GM12878 (cell line): ENCODE measurements around the gene SLC39A11. TPM values are rescaled to one million over a fixed set of nuclear protein-coding genes. Genes with fewer than 3 reads are reported as not detected.

Experiments used
- ATAC-seq: fragments of 200-7000 bp; cut with Tn5 transposase; 3 replicates; pipeline ENCODE4 v1.9.1; 2020; ENCODE audit warnings: mild to moderate bottlenecking, moderate library complexity
- BruUV-seq: library from RNA; stranded (reverse); fragments of 400-500 nt; replicated peaks from 2 replicates; lab custom pipeline; 2021; lab: Mats Ljungman, UMichigan
- CTCF ChIA-PET: fragments of 300-600 bp; sonication (Branson Sonifier 250); formaldehyde crosslinking; extraction: SDS; loops from one replicate; lab custom pipeline; 2021; ENCODE audit warnings: inconsistent platforms; lab: Yijun Ruan, JAX
- POLR2A ChIA-PET: fragments of 350-600 bp; formaldehyde crosslinking; extraction: SDS; loops from one replicate; lab custom pipeline; 2021; ENCODE audit warnings: inconsistent platforms; lab: Charles Lee
- RAD21 ChIA-PET: fragments of 300-600 bp; sonication (Branson Sonifier 250); formaldehyde crosslinking; loops from one replicate; lab custom pipeline; 2023; ENCODE audit warnings: antibody characterized with exemption; ENCODE audit not compliant: unreplicated experiment; lab: Charles Lee
- SMC1A ChIA-PET: fragments of 300-600 bp; sonication (Branson Sonifier 250); formaldehyde crosslinking; loops from one replicate; lab custom pipeline; 2023; ENCODE audit not compliant: unreplicated experiment, uncharacterized antibody; lab: Charles Lee
- DNase-seq: peaks from one replicate; pipeline ENCODE4 v3.0.0-alpha.2; 2011; ENCODE audit warnings: low read depth, low spot score
- FAIRE-seq: peaks from 3 replicates; lab custom pipeline; 2011; peaks lifted over from hg19 to GRCh38; lab: Jason Lieb, UNC
- H2AFZ ChIP-seq: 2 replicates; pipeline ENCODE4 v1.6.0; 2011; ENCODE audit warnings: low read depth, low read length, control low read depth; ENCODE audit not compliant: control insufficient read depth
- H3K27ac ChIP-seq: 2 replicates; pipeline ENCODE4 v1.5.1; 2011; ENCODE audit warnings: control low read depth; ENCODE audit not compliant: control insufficient read depth, insufficient read depth
- H3K27me3 ChIP-seq, 2 experiments: replicated peaks in 1 of 2; 2 replicates each; pipeline versions ENCODE4 v1.6.0 to v1.6.1; 2011; ENCODE audit warnings: low read length in 1 of 2; ENCODE audit not compliant: control insufficient read depth in 2 of 2, insufficient read depth in 2 of 2
- H3K36me3 ChIP-seq, 2 experiments: 2 replicates each; pipeline ENCODE4 v1.5.1; 2011; ENCODE audit warnings: low read length in 1 of 2; ENCODE audit not compliant: control insufficient read depth in 2 of 2, insufficient read depth in 2 of 2
- H3K4me1 ChIP-seq: 2 replicates; pipeline ENCODE4 v1.6.1; 2011; ENCODE audit warnings: mild to moderate bottlenecking, low read length, moderate library complexity, mixed read lengths; ENCODE audit not compliant: control insufficient read depth, insufficient read depth
- H3K4me2 ChIP-seq: 2 replicates; pipeline ENCODE4 v1.6.0; 2011; ENCODE audit warnings: control low read depth; ENCODE audit not compliant: control insufficient read depth, insufficient read depth
- H3K4me3 ChIP-seq: fragments of 200-600 bp; sonication (generic); 2 replicates; pipeline ENCODE4 v1.5.1; 2016
- H3K79me2 ChIP-seq: 2 replicates; pipeline ENCODE4 v1.6.0; 2011; ENCODE audit warnings: low read length; ENCODE audit not compliant: control insufficient read depth, insufficient read depth
- H3K9ac ChIP-seq: 2 replicates; pipeline ENCODE4 v1.8.0; 2011; ENCODE audit warnings: low read length, control low read depth, mixed read lengths; ENCODE audit not compliant: control insufficient read depth, insufficient read depth
- H3K9me3 ChIP-seq: replicated peaks from 3 replicates; pipeline ENCODE4 v1.5.1; 2011; ENCODE audit warnings: mild to moderate bottlenecking, low read length; ENCODE audit not compliant: control insufficient read depth, insufficient read depth
- H4K20me1 ChIP-seq: 2 replicates; pipeline ENCODE4 v1.6.0; 2011; ENCODE audit not compliant: control insufficient read depth, insufficient read depth
- NFIC ChIP-seq: IDR thresholded peaks from 2 replicates; pipeline ENCODE4 v1.6.1; 2012; ENCODE audit warnings: low read depth, mild to moderate bottlenecking, inconsistent platforms, low read length, moderate library complexity
- USF1 ChIP-seq: IDR thresholded peaks from 2 replicates; pipeline ENCODE4 v1.6.1; 2011; ENCODE audit warnings: borderline replicate concordance, low read depth, mild to moderate bottlenecking, moderate library complexity, mixed read lengths, low read length; ENCODE audit not compliant: insufficient read depth; ENCODE audit errors: extremely low read length
- YY1 ChIP-seq: IDR thresholded peaks from 2 replicates; pipeline ENCODE4 v1.6.1; 2011; ENCODE audit warnings: low read depth, mild to moderate bottlenecking, low read length
- WGBS: methylation state at CpG from one replicate; pipeline ENCODE4 v1.1.6; 2016; ENCODE audit warnings: low lambda C conversion rate; ENCODE audit not compliant: insufficient replicate concordance, insufficient coverage; ENCODE audit errors: missing lambda C conversion rate; 5-methylcytosine and 5-hydroxymethylcytosine counted together
- in situ Hi-C: fragments of 300-500 bp; cut with MboI; formaldehyde crosslinking; loops from 9 replicates; pipeline ENCODE4 v1.14.3; 2018; ENCODE audit warnings: mixed read lengths
- intact Hi-C: fragments of 100-400 bp; cut with micrococcal nuclease; formaldehyde crosslinking; loops from one replicate; pipeline ENCODE4 v1.14.2; 2022; ENCODE audit not compliant: unreplicated experiment
- polyA plus RNA-seq, 11 experiments: library from polyadenylated mRNA; depleted of rRNA in 4 of 11; unstranded in 6 of 11; stranded (reverse) in 5 of 11; fragments of >200 nt; fragmentation: Nextera tagmentation in 4 of 11; fragmentation: Illumina TruSeq in 1 of 11; extraction: Ambion mirVana in 4 of 11; extraction: Trizol in 1 of 11; gene quantifications; 1 replicate in 1 of 11; 2 replicates in 10 of 11; pipeline versions ENCODE4 v1.2.1 to v1.2.3, GENCODE V29; 2011 to 2016; ENCODE audit warnings: inconsistent platforms in 2 of 11, missing spikeins in 2 of 11, low read depth in 1 of 11
- total RNA-seq, 4 experiments: library from RNA; depleted of rRNA in 3 of 4; stranded (reverse); fragments of >200 nt in 3 of 4; fragmentation: Illumina TruSeq in 1 of 4; extraction: Trizol in 1 of 4; gene quantifications; 2 replicates each; pipeline versions ENCODE4 v1.2.1 to v1.2.3, GENCODE V29; 2013 to 2021
- TF ChIP-seq, protein P1 (sequence below): IDR thresholded peaks from 2 replicates; pipeline ENCODE4 v1.6.1; 2012; ENCODE audit warnings: improper control_type of control experiment, low read depth, low read length; ENCODE audit not compliant: insufficient replicate concordance

SLC39A11 gene
- total and polyA plus RNA-seq, 10 of the 15 experiments (the other 5 are each of a cell fraction or from before 2014, with no cell fraction given) = 8.6 to 23.8 (median 14.0) TPM

- peaks cover 0 to 3% of the 10 kb centered on the region in 2 experiments; a peak in 1 of 4 replicates for H3K36me3 ChIP-seq
- no peak overlapping the region for H2AFZ ChIP-seq
- TF ChIP-seq YY1 = no peak
- no peaks in the 10 kb centered on the region for H3K79me2 ChIP-seq
- no peaks in the 10 kb centered on the region for H4K20me1 ChIP-seq
- in situ Hi-C loops (no loop called here), intact Hi-C loops (no loop called here)
- no peak overlapping the region for H3K9ac ChIP-seq
- H3K27me3 ChIP-seq = no peaks in the 10 kb centered on the region
- H3K4me1 ChIP-seq = no peaks in the 10 kb centered on the region
- H3K4me2 ChIP-seq = no peak overlapping the region
- DNase-seq = no peak
- FAIRE-seq = no peak
- WGBS = 92% methylated on average over 5 of the region's 5 CpGs
- H3K4me3 ChIP-seq = no peak overlapping the region
- no peaks in the 10 kb centered on the region for H3K9me3 ChIP-seq
- ATAC-seq = no peak
- no TSS peak for BruUV-seq
- no peak overlapping the region for H3K27ac ChIP-seq
- ChIA-PET CTCF (interaction anchor here (0.7 kb wide), 1 partner anchor 295 kb away, joined by 4 read pairs; no protein-coding TSS in a partner anchor), POLR2A (no interaction called here), SMC1A (interaction anchor here (0.6 to 1.2 kb wide), 2 partner anchors 23 to 63 kb away, joined by 3 read pairs; no protein-coding TSS in a partner anchor), RAD21 (interaction anchor here (1.0 kb wide), 1 partner anchor 297 kb away, joined by 4 read pairs; no protein-coding TSS in a partner anchor)
Observed at GRCh38 chr17:72852277-72852938, 240.1 kb downstream of the SLC39A11 start.

DNA sequence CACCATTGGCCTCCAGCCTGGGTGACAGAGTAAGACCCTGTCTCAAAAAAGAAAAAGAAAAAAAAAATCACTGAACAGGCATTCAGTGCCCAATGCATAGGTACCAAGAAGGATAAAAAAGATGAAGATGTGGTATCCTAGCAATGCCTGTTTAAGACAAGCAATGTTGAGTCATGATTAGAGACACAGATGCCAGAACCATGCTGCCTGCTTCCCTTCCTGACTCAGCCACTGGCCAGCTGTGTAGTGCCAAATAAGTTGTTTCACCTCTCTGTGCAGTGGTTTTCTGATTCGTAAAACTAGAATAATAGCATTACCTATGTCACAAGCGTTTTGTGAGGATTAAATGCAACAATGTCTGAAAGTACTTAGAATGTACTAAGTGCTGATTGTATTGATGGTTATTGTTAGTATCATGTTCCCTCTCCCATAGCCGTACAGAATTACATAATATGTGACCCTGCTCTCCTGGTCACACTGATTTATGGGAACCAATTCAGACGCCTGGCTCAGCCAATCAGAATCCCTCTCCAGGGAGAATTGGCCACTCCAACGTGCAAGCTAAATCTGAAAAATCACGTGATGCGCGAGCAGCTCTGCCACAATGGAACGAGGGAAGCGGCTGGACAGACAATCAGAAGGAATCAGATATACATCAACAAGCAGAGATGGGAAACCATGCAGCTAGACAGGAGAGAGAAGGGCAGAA lies 241.9 kb downstream of the SLC39A11 start:
- 88% methylated on average over 10 of the region's 10 CpGs for WGBS
- SMC1A ChIA-PET = no interaction called here
- H3K27ac ChIP-seq = no peak overlapping the region
- no peaks in the 10 kb centered on the region for H3K4me1 ChIP-seq
- no TSS peak for BruUV-seq
- no peak for DNase-seq
- no peaks in the 10 kb centered on the region for H4K20me1 ChIP-seq
- POLR2A ChIA-PET = no interaction called here
- H3K9ac ChIP-seq = no peak overlapping the region
- H3K4me3 ChIP-seq = no peak overlapping the region
- no peak overlapping the region for H3K4me2 ChIP-seq
- H3K9me3 ChIP-seq = no peaks in the 10 kb centered on the region
- no peak for ATAC-seq
- TF ChIP-seq, protein P1, sequence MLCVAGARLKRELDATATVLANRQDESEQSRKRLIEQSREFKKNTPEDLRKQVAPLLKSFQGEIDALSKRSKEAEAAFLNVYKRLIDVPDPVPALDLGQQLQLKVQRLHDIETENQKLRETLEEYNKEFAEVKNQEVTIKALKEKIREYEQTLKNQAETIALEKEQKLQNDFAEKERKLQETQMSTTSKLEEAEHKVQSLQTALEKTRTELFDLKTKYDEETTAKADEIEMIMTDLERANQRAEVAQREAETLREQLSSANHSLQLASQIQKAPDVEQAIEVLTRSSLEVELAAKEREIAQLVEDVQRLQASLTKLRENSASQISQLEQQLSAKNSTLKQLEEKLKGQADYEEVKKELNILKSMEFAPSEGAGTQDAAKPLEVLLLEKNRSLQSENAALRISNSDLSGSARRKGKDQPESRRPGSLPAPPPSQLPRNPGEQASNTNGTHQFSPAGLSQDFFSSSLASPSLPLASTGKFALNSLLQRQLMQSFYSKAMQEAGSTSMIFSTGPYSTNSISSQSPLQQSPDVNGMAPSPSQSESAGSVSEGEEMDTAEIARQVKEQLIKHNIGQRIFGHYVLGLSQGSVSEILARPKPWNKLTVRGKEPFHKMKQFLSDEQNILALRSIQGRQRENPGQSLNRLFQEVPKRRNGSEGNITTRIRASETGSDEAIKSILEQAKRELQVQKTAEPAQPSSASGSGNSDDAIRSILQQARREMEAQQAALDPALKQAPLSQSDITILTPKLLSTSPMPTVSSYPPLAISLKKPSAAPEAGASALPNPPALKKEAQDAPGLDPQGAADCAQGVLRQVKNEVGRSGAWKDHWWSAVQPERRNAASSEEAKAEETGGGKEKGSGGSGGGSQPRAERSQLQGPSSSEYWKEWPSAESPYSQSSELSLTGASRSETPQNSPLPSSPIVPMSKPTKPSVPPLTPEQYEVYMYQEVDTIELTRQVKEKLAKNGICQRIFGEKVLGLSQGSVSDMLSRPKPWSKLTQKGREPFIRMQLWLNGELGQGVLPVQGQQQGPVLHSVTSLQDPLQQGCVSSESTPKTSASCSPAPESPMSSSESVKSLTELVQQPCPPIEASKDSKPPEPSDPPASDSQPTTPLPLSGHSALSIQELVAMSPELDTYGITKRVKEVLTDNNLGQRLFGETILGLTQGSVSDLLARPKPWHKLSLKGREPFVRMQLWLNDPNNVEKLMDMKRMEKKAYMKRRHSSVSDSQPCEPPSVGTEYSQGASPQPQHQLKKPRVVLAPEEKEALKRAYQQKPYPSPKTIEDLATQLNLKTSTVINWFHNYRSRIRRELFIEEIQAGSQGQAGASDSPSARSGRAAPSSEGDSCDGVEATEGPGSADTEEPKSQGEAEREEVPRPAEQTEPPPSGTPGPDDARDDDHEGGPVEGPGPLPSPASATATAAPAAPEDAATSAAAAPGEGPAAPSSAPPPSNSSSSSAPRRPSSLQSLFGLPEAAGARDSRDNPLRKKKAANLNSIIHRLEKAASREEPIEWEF = no peak
- TF ChIP-seq USF1 = no peak
- TF ChIP-seq NFIC = no peak
- H3K36me3 ChIP-seq = peaks cover 0 to 3% of the 10 kb centered on the region in 2 experiments; a peak in 2 of 4 replicates
- RAD21 ChIA-PET = no interaction called here
- in situ Hi-C loops = no loop called here
- no peak for FAIRE-seq
- H3K27me3 ChIP-seq = no peaks in the 10 kb centered on the region
- intact Hi-C loops = no loop called here
- H2AFZ ChIP-seq = no peak overlapping the region
- H3K79me2 ChIP-seq = no peaks in the 10 kb centered on the region
- CTCF ChIA-PET = no interaction called here
